Ascending aorta (tissue), 2 donors: ENCODE results near the gene DPP8. TPM values are rescaled to one million over a fixed set of nuclear protein-coding genes. Genes with fewer than 3 reads are reported as not detected.

Source experiments
- DNase-seq, 2 donors: peaks; one replicate each; pipeline ENCODE4 v3.0.0-alpha.2; 2019; ENCODE audit warnings: low spot score in 2 of 2
- H3K27ac ChIP-seq, 2 donors: fragments of 200-600 bp; sonication (generic); one replicate each; pipeline ENCODE4 v1.5.1; 2016 to 2017; ENCODE audit warnings: mild to moderate bottlenecking in 1 of 2
- H3K27me3 ChIP-seq: fragments of 200-600 bp; sonication (generic); one replicate; pipeline ENCODE4 v1.5.1; 2017
- H3K36me3 ChIP-seq, 2 donors: fragments of 200-600 bp; sonication (generic); one replicate each; pipeline ENCODE4 v1.5.1; 2016
- H3K4me1 ChIP-seq, 2 donors: fragments of 200-600 bp; sonication (generic); one replicate each; pipeline ENCODE4 v1.5.1; 2016 to 2017; ENCODE audit warnings: mild to moderate bottlenecking in 1 of 2
- H3K4me3 ChIP-seq, 2 donors: fragments of 200-600 bp; sonication (generic); one replicate each; pipeline ENCODE4 v1.5.1; 2016 to 2017; ENCODE audit warnings: mild to moderate bottlenecking in 1 of 2
- H3K9me3 ChIP-seq, 2 donors: fragments of 200-600 bp; sonication (generic); one replicate each; pipeline ENCODE4 v1.5.1; 2016
- intact Hi-C: fragments of 100-400 bp; cut with DNase I; formaldehyde crosslinking; loops from one replicate; pipeline ENCODE4 v1.15.1; 2023
- total RNA-seq: library from RNA; depleted of rRNA; stranded (reverse); fragments of >200 nt; gene quantifications from one replicate; pipeline ENCODE4 v1.1.0, GENCODE V29; 2016
- TF ChIP-seq, protein P1 (sequence below), 3 experiments: fragments of 200-600 bp in 2 of 3; fragments of 450-650 bp in 1 of 3; sonication (generic) in 2 of 3; IDR thresholded peaks; one replicate each; pipeline ENCODE4 v1.5.1; 2016 to 2019; ENCODE audit warnings: antibody characterized with exemption in 3 of 3, mild to moderate bottlenecking in 1 of 3, moderate library complexity in 1 of 3

The DPP8 gene
- total RNA-seq, 1 donor from 2014 or later = 69.0 TPM

DNA sequence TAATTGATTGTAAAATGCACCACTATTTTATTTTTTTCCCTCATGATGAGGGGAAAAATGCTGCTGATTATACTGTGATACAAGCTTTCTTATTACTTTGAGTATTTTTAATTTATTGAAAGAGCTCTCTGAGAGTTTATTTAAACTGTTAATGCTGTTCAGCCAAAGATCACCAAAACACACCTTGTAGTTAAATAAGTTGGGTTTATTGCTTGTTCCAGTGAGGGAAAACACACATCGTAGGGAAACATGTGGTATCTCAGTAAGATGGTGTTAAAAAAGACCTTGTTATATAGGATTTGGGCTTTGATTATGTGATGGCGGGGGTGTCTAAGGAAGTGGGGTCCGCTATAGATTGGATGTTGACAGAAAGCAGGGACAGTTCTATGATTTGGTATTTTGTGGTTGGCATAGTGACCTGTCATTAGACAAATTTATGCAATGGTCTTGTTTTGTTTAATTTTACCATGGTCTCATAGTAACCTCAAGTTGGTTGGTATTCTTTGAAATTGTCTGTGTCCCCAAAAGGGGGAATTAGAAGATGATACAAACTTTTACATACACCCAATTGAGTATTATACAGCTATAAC lies 23.8 kb upstream of the DPP8 start:
- DNase-seq = no peak
- Histone ChIP-seq H3K27me3 (no peaks in the 10 kb centered on the region), H3K4me1 (no peaks in the 10 kb centered on the region), H3K4me3 (no peak overlapping the region), H3K27ac (no peak overlapping the region), H3K9me3 (no peaks in the 10 kb centered on the region), H3K36me3 (no peaks in the 10 kb centered on the region)
- intact Hi-C loops = no loop called here
- TF ChIP-seq, protein P1, sequence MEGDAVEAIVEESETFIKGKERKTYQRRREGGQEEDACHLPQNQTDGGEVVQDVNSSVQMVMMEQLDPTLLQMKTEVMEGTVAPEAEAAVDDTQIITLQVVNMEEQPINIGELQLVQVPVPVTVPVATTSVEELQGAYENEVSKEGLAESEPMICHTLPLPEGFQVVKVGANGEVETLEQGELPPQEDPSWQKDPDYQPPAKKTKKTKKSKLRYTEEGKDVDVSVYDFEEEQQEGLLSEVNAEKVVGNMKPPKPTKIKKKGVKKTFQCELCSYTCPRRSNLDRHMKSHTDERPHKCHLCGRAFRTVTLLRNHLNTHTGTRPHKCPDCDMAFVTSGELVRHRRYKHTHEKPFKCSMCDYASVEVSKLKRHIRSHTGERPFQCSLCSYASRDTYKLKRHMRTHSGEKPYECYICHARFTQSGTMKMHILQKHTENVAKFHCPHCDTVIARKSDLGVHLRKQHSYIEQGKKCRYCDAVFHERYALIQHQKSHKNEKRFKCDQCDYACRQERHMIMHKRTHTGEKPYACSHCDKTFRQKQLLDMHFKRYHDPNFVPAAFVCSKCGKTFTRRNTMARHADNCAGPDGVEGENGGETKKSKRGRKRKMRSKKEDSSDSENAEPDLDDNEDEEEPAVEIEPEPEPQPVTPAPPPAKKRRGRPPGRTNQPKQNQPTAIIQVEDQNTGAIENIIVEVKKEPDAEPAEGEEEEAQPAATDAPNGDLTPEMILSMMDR (IDR thresholded peaks at IDR 0.05) = no peak

DNA sequence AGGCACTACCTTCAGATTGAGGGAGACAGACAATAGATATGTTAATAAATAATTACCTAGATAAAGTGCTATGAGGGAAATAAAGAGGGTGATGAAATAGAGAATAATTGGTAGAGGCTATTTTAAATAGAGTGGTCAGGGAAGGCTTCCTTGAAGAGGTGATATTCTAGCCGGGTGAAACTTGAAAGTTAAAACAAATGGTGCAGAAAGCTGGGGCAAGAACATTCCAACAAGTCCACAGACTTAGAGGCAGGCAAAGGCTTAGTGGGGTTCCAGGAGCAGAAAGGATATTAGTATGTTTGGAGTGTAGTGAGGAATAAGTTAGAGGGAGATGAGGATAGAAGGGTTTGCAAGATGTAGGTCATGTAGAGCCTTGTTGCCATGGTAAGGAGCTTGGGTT lies 22.8 kb upstream of the DPP8 start:
- Histone ChIP-seq H3K27me3 (no peaks in the 10 kb centered on the region), H3K27ac (no peak overlapping the region), H3K4me1 (no peaks in the 10 kb centered on the region), H3K36me3 (no peaks in the 10 kb centered on the region), H3K4me3 (no peak overlapping the region), H3K9me3 (no peaks in the 10 kb centered on the region)
- intact Hi-C loops = no loop called here
- no peak for DNase-seq
- TF ChIP-seq, protein P1 (IDR thresholded peaks at IDR 0.05) = no peak

DNA sequence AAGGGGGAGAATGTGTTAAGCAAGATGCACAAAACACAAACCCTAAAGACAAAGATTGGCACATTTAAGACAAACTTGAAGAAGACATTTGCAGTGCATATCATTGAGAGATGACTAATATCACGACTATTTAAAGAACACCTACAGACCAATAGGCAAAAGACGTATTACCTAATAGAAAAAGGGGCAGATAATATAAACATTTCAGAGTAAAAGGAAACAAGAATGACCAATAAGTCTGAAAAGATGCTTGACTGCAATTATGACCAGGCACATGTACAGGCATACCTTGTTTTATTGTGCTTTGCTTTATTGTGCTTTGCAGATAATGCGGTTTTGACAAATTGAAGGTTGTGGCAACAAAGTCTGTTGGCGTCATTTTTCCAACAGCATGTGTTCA lies 17.7 kb upstream of the DPP8 start:
- Histone ChIP-seq H3K27ac (no peak overlapping the region), H3K4me1 (peaks cover 0 to 7% of the 10 kb centered on the region in 2 donors), H3K4me3 (no peak overlapping the region), H3K36me3 (no peaks in the 10 kb centered on the region), H3K27me3 (no peaks in the 10 kb centered on the region), H3K9me3 (no peaks in the 10 kb centered on the region)
- TF ChIP-seq, protein P1 (IDR thresholded peaks at IDR 0.05) = no peak
- DNase-seq = no peak
- intact Hi-C loops = no loop called here

DNA sequence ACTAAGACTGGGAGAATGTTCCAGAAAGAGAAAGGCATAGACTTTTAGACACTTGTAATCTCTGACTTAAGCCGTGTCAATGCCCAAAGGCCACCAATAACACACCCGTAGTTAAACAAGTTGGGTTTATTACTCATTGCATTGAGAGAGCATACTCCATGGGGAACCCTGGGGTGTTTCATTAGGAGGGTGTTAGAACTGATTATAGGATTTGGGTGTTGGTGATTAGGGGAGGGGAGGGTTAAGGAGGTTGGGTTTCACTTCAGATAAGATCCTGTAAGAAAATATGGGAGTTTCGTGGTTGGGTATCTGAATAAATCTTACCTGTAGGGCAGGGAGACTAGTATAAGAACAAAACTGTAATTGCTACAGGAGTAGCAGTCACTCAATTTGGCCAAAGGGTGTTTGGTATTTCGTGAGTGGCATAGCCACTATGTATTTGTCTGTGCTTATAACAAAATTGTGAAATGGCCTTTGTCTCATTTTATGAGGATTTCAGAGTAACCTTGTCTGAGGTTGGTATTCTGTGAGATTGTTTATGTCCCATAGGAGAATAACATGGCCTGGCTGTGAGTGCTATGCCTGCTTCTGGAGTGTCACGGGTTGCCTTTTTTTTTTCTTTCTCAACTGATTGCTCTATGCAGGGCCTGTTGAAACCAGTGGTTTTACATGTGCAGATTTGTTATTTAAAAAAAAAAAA lies 15.7 kb upstream of the DPP8 start:
- no peaks in the 10 kb centered on the region for H3K36me3 ChIP-seq
- intact Hi-C loops = loop anchor here (5.0 kb wide), 1 partner anchor 79 kb away; the partner anchor contains the start of gene INTS14
- H3K27ac ChIP-seq = no peak overlapping the region
- H3K4me1 ChIP-seq = peaks cover 0 to 12% of the 10 kb centered on the region in 2 donors
- no peak for DNase-seq
- H3K4me3 ChIP-seq = no peak overlapping the region
- H3K27me3 ChIP-seq = no peaks in the 10 kb centered on the region
- no peaks in the 10 kb centered on the region for H3K9me3 ChIP-seq
- TF ChIP-seq, protein P1 (IDR thresholded peaks at IDR 0.05) = no peak

DNA sequence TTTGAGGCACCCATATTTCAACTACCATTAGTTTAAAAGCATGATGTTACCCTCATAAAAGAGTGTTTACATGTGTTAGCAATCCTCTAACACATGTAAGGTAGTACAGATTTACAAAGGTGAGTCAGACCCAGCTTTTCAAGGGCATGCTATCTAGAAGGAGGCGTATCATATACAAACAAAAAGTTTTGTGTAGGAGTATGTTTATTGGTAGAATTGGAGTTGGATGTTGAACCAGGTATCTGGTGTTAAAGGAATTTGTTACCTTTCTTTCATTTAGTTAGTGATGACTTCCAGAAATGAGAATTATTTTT lies 15.2 kb upstream of the DPP8 start:
- H3K36me3 ChIP-seq = no peaks in the 10 kb centered on the region
- H3K27ac ChIP-seq = no peak overlapping the region
- intact Hi-C loops = loop anchor here (5.0 kb wide), 1 partner anchor 80 kb away; the partner anchor contains the start of gene INTS14
- no peak overlapping the region for H3K4me3 ChIP-seq
- peaks cover 0 to 12% of the 10 kb centered on the region in 2 donors for H3K4me1 ChIP-seq
- DNase-seq = no peak
- H3K9me3 ChIP-seq = no peaks in the 10 kb centered on the region
- TF ChIP-seq, protein P1 (IDR thresholded peaks at IDR 0.05) = no peak
- no peaks in the 10 kb centered on the region for H3K27me3 ChIP-seq
